GM12873 (cell line): ENCODE results near the gene PHOSPHO2.

Source experiments
- TF ChIP-seq, protein P1 (sequence below): IDR thresholded peaks from 2 replicates; pipeline ENCODE4 v1.5.1; 2012; ENCODE audit warnings: low read depth, mild to moderate bottlenecking, moderate library complexity, low read length, control low read depth; ENCODE audit not compliant: insufficient read depth; ENCODE audit errors: missing control alignments

PHOSPHO2 gene

DNA sequence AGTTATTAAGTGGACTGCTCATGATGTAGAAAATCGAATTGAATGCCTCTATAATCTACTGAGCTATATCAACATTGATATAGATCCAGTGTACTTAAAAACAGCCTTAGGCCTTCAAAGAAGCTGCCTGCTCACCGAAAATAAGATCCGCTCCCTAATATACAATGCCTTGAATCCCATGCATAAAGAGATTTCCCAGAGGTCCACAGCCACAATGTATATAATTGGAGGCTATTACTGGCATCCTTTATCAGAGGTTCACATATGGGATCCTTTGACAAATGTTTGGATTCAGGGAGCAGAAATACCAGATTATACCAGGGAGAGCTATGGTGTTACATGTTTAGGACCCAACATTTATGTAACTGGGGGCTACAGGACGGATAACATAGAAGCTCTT, 41.4 kb downstream of the PHOSPHO2 start:
- TF ChIP-seq, protein P1, sequence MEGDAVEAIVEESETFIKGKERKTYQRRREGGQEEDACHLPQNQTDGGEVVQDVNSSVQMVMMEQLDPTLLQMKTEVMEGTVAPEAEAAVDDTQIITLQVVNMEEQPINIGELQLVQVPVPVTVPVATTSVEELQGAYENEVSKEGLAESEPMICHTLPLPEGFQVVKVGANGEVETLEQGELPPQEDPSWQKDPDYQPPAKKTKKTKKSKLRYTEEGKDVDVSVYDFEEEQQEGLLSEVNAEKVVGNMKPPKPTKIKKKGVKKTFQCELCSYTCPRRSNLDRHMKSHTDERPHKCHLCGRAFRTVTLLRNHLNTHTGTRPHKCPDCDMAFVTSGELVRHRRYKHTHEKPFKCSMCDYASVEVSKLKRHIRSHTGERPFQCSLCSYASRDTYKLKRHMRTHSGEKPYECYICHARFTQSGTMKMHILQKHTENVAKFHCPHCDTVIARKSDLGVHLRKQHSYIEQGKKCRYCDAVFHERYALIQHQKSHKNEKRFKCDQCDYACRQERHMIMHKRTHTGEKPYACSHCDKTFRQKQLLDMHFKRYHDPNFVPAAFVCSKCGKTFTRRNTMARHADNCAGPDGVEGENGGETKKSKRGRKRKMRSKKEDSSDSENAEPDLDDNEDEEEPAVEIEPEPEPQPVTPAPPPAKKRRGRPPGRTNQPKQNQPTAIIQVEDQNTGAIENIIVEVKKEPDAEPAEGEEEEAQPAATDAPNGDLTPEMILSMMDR: no peak

DNA sequence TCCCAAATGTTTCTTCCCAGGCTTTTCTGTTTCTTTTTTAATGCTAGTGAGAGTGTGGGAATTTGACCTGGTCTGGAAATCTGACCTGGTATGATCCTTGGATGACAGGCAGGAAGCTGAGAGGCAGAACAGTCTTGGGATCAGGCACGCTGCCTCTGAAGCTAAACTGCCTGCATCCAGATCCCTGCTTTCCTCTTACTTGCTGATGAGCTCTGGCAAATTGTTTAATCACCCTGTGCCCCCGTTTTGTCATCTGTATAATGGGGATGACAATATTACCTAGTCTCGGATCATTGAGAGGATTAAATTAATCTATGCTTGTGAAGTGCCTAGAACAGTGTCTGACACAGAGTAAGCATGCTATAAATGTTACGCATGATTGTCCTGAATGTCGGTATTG, 42.6 kb downstream of the PHOSPHO2 start:
- TF ChIP-seq, protein P1: no peak

DNA sequence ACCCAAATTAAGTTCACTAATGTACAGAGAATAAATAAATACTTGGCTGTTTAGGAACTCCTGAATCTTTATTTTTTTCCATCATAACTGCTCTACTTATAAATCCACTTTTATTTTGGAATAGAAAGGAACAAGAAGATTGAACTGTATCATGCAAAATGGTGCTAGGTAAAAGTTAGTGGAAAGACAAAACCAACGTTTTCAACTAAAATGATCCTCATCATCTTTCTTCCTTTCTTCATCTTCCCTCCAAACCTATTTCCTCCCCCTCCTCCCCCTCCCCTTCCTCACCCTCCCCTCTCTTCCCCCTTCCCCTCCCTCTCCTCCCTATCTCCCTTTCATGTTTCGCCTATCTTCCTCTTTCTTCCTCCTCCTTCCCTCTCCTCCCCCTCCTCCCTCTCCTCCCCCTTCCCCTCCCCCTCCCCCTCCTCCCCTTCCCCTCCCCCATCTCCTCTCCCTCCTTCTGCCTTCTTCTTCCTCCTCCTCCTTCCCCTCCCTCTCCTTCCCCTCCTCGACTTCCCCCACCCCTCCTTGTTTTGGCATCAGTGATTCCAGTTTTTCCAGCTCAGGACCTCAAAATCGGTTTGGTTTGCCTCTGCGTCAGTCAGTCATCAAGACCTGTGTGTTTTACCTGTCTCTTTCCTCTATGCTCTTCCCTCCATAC, 44.4 kb downstream of the PHOSPHO2 start:
- TF ChIP-seq, protein P1: no peak

DNA sequence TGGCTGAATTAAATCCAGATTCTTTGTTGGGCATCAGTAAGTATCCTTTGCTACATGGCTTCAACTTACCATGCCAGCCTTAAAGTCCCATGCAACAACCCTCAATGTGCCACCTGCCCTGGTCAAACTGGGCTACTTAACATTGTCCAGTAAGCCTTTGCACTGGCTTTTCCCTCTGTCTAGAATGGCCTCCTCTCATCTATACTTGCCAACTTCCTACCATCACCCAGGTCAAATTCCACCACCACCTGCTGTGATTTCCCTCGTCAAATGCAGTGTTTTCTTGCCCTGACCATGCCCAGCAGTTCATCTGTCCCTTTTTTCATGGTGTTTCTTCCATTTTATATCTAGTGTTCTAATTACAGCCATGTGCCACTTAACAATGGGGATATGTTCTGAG, 45.1 kb downstream of the PHOSPHO2 start:
- TF ChIP-seq, protein P1: no peak

DNA sequence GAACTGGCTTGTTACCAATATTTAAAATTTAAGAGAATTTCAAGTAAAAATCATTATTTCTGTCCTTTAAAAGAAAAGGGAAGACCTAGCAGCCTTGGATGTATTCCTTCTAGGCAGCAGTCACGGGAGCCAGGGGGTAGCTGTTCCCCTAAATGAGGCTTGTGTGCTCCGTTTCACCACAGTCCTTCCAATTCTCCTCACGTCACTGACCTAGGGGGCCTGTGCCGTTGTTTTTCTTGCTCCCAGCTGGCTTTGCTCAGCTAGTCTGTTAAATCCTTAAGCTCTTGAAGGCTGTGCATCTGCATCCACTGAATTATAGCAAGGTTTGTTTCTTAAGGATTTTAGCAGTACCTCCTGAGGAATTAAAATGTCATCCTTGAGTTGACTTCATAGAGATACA, 49.3 kb downstream of the PHOSPHO2 start:
- TF ChIP-seq, protein P1: no peak

DNA sequence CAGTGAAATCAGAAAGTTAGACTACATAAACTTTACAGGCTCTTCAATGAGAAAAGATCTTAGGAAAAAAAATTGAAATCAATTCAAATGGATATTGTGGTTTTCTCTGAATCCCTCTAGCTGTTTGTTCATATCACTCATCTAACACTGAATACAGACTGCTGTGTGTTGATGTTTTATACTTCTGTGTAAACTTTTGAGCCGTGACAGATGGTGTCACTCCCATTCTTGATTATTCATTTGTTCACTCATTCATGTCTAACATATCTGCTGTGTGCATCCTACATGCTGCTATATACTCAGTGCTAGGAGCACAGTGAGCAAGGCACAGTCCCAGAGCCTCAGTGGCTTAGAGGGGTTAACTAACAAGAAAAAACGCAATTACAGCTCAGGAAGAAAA, 52.0 kb downstream of the PHOSPHO2 start:
- TF ChIP-seq, protein P1: no peak

DNA sequence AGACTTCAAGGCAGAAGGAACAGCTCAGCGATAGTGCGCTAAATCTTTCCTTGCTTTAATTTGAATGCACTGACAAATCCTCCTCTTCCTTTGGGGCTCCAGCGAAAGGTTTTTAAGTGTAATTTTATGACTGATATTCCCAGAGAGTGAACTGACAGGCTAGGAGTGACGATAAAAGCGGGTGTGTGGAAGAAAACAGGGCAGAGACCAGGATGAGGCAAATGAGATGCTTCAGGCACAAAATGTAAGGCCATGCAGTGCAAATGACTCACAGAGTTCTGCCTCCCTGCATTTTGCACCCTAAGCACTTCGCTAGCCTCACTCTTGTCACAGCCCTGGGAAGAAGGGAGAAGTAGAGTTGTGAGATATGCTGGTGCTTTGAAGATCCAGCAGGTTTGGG, 54.0 kb downstream of the PHOSPHO2 start:
- TF ChIP-seq, protein P1: no peak
